ENCODE results near the gene PPFIA1. TPM values are rescaled to one million over a fixed set of nuclear protein-coding genes. Genes with fewer than 3 reads are reported as not detected.

PPFIA1 gene
- total and polyA plus RNA-seq, 2 of the 13 experiments (the other 11 are each of a cell fraction or from before 2014, with no cell fraction given) = 29.9 to 45.2 TPM

DNA sequence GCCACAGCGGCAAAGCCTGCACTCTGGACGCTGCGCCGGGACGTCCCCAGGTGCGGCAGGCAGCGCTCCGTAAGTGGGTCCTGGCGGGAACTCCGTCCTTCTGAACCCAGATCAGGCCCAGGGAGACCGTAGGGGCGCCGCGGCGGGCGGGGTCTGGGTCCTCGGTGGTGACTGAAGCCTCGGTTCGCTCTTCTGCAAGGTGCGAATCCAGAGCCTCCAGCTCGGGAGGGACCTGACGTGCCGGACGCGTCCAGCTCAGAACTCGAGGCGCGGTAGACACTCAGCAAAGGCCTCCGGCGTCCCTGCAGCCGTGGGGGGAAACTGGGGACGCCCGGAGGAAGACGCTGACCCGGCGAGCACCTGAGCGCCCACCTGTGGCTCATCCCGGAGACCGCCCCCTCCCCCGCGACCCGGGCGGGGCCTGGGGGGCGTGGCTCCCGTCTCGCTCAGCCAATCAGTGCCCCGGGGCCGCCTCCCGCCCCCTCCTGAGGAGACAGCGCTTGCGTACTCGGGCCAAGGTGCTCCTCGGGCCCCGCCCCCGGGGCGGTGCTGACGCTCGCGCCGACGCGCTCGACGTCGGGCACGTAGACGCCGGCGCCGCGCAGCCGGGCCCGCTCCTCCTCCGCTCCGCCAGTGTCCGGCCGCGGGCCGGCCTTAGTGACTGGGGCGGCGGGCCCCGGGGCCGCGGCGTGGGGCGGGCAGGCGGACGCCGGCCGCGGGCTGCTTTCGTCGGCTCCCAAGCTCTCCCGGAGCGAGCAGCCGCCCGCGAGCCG, at the start of gene PPFIA1 (continued):
- TF ChIP-seq ZBTB1 (CRISPR knock-in tag; IDR thresholded peaks at IDR 0.05; ENCODE audit: borderline replicate concordance) (no peak), ZNF12 (CRISPR knock-in tag; IDR thresholded peaks at IDR 0.05) (0 out of 2 replicates have a peak, but pooled peaks have one; percentile 30), ARID4A (CRISPR knock-in tag; IDR thresholded peaks at IDR 0.05; ENCODE audit: borderline replicate concordance) (peak; percentile 58), ADNP (CRISPR knock-in tag; IDR thresholded peaks at IDR 0.05) (no peak), E2F1 (CRISPR knock-in tag; IDR thresholded peaks at IDR 0.05) (peak; percentile 57; the same call in 1 of the 2 replicates), JUNB (CRISPR knock-in tag; IDR thresholded peaks at IDR 0.05; ENCODE audit: borderline replicate concordance) (no peak), ZMYM2 (CRISPR knock-in tag; IDR thresholded peaks at IDR 0.05) (no peak), ZHX2 (IDR thresholded peaks at IDR 0.05; ENCODE audit: low read depth) (no peak), ZHX2 (CRISPR knock-in tag; IDR thresholded peaks at IDR 0.05; ENCODE audit: borderline replicate concordance) (0 out of 2 replicates have a peak, but pooled peaks have one; percentile 52)
- TF ChIP-seq, protein P1, sequence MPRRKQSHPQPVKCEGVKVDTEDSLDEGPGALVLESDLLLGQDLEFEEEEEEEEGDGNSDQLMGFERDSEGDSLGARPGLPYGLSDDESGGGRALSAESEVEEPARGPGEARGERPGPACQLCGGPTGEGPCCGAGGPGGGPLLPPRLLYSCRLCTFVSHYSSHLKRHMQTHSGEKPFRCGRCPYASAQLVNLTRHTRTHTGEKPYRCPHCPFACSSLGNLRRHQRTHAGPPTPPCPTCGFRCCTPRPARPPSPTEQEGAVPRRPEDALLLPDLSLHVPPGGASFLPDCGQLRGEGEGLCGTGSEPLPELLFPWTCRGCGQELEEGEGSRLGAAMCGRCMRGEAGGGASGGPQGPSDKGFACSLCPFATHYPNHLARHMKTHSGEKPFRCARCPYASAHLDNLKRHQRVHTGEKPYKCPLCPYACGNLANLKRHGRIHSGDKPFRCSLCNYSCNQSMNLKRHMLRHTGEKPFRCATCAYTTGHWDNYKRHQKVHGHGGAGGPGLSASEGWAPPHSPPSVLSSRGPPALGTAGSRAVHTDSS (CRISPR knock-in tag; conservative IDR thresholded peaks at IDR 0.05) = 0 out of 2 replicates have a peak, but pooled peaks have one; percentile 51
- TF ChIP-seq, protein P2, sequence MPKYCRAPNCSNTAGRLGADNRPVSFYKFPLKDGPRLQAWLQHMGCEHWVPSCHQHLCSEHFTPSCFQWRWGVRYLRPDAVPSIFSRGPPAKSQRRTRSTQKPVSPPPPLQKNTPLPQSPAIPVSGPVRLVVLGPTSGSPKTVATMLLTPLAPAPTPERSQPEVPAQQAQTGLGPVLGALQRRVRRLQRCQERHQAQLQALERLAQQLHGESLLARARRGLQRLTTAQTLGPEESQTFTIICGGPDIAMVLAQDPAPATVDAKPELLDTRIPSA (CRISPR knock-in tag; IDR thresholded peaks at IDR 0.05; ENCODE audit: borderline replicate concordance) = no peak
- TF ChIP-seq, protein P3, sequence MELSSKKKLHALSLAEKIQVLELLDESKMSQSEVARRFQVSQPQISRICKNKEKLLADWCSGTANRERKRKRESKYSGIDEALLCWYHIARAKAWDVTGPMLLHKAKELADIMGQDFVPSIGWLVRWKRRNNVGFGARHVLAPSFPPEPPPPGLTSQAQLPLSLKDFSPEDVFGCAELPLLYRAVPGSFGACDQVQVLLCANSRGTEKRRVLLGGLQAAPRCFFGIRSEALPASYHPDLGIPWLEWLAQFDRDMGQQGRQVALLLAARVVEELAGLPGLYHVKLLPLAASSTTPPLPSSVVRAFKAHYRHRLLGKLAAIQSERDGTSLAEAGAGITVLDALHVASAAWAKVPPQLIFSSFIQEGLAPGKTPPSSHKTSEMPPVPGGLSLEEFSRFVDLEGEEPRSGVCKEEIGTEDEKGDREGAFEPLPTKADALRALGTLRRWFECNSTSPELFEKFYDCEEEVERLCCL (CRISPR knock-in tag; IDR thresholded peaks at IDR 0.05; ENCODE audit: borderline replicate concordance) = 0 out of 2 replicates have a peak, but pooled peaks have one; percentile 44

Measured in HepG2 (cell line).